Lung microvascular endothelial cell (primary cell): ENCODE results near the gene ZNF316. TPM values are rescaled to one million over a fixed set of nuclear protein-coding genes. Genes with fewer than 3 reads are reported as not detected.
"Not testable (repeated sequence)": the region's sequence is repeated elsewhere in the genome, so short reads cannot be mapped to it uniquely, and the experiment has no call there.

ENCODE experiments used
- DNase-seq, 2 donors: peaks; one replicate each; pipeline versions ENCODE4 v3.0.0 to v3.0.0-alpha.2; 2010; ENCODE audit warnings: low read depth in 2 of 2
- total RNA-seq: library from RNA; depleted of rRNA; stranded (reverse); fragments of >200 nt; gene quantifications from 2 replicates; pipeline ENCODE4 v1.2.1, GENCODE V29; 2014

ZNF316 gene
- total RNA-seq, 1 donor from 2014 or later = 17.7 TPM

- DNase-seq = no peak
Observed at GRCh38 chr7:6646465-6646864, 9.3 kb downstream of the ZNF316 start.

DNA sequence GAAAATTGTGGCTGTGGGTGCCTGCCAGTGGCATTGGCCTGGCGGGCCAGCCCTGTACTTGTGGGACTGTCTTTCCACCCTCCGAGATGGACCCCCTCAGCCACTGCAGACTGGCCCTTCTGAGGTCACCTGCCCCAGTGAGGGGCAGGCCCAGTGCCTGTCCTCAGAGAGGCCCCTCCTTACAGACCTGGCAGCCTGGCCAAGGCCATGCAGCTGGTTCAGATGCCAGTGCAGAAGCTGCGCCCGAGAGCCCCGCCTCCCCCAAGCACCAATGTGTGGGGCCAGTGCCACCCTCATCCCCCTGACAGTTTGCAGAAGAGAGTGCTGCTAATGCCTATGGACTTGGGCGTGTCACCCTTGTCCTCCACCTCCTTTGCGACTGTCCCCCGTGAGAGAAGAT is 10.0 kb downstream of the ZNF316 start:
- DNase-seq = no peak

- DNase-seq = no peak
Observed at GRCh38 chr7:6647541-6647940, 10.4 kb downstream of the ZNF316 start.

GRCh38 chr7:6648066-6648814 is 11.1 kb downstream of the ZNF316 start:
- DNase-seq = no peak

- DNase-seq = no peak
Observed at GRCh38 chr7:6648815-6649104, 11.6 kb downstream of the ZNF316 start.

GRCh38 chr7:6649241-6649961 is 12.3 kb downstream of the ZNF316 start:
- DNase-seq = no peak

DNA sequence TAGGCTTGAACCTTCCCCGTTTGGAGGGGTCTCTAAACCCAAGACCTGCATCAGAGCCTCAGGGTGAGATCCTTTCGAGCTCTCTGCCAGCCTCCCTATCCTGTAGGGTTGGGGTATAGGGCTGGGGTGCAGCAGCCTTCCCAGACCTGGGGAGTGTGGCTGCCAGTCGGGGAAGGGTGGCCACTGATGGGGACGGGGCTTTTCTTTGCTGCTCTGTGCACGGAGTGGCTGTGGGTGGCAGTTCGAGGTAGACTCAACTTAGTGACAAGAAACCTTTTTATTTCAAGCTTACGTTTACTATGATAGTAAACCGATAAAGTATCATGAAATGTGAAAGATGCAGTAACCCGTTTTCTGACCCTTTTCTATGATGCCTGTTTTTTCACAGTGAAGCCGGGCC is 13.0 kb downstream of the ZNF316 start:
- DNase-seq = no peak

DNA sequence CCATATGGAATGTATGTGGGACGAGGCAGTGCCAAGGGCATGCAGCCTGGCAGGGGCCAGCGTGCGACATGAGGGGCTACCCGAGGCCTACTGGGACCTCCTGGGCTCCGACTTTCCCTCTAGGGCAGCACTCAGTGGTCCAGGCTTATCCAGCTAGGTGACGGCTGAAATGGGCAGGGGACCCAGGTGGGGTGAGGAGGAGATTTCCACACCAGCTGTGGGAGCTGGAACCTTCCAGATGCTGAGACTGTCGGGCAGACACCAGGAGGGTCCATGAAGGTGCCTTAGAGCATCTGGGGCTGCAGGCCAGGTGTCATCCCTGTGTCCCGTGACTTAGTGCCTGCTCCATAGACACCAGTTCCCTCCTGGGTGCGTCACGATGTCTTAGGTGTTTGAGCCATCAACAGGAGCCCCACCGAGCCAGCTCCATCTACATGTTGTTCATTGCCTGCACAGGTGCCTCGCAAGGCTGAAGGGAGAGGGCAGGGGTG is 13.4 kb downstream of the ZNF316 start:
- DNase-seq = no peak

GRCh38 chr7:6651851-6652445 is 14.8 kb downstream of the ZNF316 start:
- DNase-seq = no peak

DNA sequence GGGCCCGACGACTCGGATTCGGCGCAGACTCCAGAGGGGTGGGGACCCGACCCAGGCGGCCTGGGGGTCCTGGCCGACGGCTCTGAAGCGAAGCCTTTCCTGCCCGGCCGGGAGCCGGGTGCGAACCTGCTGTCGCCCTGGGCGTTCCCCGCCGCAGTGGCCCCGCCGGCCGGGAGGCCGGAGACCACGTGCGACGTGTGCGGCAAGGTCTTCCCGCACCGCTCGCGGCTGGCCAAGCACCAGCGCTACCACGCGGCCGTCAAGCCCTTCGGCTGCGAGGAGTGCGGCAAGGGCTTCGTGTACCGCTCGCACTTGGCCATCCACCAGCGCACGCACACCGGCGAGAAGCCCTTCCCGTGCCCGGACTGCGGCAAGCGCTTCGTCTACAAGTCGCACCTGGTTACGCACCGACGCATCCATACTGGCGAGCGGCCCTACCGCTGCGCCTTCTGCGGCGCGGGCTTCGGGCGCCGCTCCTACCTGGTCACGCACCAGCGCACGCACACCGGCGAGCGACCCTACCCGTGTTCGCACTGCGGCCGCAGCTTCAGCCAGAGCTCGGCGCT is 15.4 kb downstream of the ZNF316 start:
- no peak for DNase-seq

DNA sequence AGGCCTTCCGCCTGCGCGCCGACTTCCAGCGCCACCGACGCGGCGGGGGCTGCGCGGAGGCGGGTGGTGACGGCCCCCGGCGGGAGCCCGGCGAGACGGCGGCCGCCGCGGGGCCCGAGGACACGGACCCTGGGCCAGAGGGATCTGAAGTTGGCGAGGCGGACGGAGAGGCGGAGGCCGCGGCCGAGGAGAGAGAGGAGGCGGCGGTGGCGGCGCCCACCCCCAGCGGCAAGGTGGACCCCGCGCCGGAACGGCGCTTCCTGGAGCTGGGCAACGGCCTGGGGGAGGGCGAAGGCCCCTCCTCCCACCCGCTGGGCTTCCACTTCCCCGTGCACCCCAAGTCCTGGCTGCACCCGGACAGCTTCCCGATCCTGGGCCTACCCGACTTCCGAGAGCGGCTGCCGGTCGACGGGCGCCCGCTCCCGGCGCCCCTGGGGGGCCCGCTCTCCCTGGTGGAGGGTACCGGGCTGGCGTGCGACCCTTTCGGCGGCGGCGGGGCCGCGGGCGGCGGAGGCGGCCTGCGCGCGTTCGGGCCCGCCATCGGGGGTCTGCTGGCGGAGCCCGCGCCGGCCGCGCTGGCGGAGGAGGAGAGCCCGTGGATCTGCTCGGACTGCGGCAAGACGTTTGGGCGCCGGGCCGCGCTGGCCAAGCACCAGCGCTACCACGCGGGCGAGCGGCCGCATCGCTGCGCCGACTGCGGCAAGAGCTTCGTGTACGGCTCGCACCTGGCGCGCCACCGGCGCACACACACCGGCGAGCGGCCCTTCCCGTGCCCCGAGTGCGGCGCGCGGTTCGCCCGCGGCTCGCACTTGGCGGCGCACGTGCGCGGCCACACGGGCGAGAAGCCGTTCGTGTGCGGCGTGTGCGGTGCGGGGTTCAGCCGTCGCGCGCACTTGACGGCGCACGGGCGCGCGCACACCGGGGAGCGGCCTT is 16.2 kb downstream of the ZNF316 start:
- DNase-seq = no peak

DNA sequence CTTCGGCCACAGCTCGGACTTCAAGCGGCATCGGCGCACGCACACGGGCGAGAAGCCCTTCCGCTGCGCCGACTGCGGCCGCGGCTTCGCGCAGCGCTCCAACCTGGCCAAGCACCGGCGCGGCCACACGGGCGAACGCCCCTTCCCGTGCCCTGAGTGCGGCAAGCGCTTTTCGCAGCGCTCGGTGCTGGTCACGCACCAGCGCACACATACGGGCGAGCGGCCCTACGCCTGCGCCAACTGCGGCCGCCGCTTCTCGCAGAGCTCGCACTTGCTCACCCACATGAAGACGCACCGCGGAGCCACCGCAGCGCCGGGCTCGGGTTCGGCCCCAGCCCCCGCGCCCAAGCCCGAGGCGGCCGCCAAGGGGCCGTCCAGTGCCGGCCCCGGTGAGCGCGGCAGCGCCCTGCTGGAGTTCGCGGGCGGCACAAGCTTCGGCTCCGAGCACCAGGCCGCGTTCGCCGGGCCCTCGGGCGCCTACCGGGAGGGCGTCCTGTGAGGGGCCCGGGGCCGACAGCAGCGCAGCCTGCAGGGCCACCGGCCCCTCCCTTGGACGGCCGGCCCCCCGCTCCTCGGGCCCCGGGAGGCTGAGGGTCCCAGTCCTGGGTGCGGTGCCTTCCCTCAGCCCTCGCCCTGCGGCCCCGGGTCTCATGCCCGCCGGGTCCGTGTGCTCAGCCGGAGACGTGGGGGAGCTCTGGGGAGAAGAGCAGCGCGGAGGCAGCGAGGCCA is 17.2 kb downstream of the ZNF316 start:
- DNase-seq = no peak

DNA sequence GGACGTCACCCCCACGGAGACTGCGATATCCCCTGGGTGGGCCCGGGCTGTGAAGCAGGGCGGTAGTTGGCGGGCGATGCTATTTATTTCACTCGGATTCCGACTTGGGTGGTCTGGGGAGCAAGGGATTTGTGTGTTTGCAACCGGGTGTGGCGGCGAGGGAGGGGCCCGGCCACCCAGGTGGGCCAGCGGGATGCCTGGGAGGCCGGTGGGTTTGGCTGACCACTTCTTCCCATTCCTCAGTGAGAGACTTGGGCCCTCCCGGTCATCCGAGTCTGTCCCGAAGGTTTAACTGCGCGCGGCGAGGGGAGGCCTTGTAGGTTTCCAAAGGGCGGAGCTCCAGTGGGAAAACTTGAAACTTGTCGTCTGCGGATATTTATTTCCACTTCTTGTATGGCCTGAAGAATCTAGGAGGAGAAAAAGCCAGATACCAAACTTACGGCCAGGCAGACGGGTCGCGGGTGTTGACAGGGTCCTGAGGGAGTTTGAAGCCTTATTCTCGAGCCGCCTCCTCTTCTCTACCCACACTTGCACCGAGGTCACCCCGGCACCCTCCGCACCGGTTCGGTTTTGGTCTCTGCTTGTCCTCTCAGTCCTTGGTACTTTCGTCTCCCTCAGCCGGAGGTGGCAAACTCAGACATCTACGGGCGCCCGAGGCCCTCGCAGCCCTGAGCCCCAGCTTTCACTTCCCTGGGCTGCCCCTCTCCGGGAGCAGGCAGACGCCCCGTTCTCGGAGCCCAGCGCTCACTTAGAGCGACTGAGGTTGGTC is 17.9 kb downstream of the ZNF316 start:
- DNase-seq = no peak

- no peak for DNase-seq
Observed at GRCh38 chr7:6655636-6656385, 18.7 kb downstream of the ZNF316 start.

DNA sequence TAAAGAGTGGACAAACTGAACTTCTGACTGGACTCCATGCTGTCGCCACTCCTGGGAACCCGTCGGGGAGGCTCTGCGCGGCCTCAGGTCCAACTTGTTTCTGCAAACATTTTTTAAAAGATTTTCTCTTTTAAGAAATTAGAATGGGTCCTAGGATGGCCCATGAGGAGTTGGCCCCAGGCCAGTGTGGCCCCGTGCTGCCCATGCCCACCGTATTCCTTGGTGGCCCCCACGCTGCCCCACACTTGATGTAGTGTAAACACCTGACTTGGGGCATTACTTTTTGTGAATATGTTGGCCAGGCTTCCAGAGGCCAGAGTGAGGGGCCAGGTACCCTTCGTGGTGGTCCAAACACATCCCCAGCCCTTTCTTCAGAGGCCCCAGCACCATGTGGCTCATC is 19.3 kb downstream of the ZNF316 start:
- no peak for DNase-seq

- no peak for DNase-seq
Observed at GRCh38 chr7:6658618-6659345, 21.7 kb downstream of the ZNF316 start.

DNA sequence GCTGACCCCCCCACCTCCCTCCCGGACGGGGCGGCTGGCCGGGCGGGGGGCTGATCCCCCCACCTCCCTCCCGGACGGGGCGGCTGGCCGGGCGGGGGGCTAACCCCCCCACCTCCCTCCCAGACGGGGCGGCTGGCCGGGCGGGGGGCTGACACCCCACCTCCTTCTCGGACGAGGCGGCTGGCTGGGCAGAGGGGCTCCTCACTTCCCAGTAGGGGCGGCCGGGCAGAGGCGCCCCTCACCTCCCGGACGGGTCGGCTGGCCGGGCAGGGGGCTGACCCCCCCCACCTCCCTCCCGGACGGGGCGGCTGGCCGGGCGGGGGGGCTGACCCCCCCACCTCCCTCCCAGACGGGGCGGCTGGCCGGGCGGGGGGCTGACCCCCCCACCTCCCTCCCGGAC is 33.7 kb downstream of the ZNF316 start:
- not testable (repeated sequence) for DNase-seq

DNA sequence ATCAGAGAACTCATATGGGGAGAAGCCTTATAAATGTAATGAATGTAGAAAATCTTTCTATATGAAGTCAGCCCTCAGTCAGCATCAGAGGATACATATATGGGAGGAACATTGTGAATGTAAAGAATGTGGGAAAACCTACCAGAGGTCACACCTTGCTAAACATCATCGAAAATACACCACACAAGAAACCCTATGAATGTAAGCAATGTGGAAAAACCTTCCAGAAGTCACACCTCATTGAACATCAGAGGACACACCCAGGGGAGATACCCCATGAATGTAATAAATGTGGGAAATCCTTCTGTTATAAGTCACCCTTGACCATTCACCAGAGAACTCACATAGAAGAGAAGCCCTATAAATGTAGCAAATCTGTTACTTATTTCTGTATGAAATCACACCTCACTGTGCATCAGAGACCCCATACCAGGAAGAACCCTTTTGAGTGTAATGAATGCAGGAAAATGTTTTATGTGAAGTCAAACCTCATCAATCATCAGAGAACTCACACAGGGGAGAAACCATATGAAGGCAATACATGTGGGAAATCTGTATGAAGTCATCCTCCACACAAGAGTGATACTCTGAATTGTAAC is 38.8 kb downstream of the ZNF316 start:
- no peak for DNase-seq
